Smooth muscle cell (in vitro differentiated cells): Measurements from ENCODE around the gene KCNK17. TPM values are rescaled to one million over a fixed set of nuclear protein-coding genes. Genes with fewer than 3 reads are reported as not detected.

ENCODE experiments used
- DNase-seq: peaks from one replicate; lab custom pipeline; 2025; ENCODE audit not compliant: unreplicated experiment; lab: John Stamatoyannopoulos, UW
- H2AFZ ChIP-seq: fragments of 200-600 bp; sonication (generic); 2 replicates; pipeline ENCODE4 v1.6.0; 2016; ENCODE audit warnings: antibody characterized with exemption, low read depth, mild to moderate bottlenecking
- H3F3A ChIP-seq: fragments of 200-600 bp; sonication (generic); 2 replicates; pipeline ENCODE4 v1.6.0; 2017; ENCODE audit warnings: antibody characterized with exemption, low read depth
- H3K27ac ChIP-seq: fragments of 200-600 bp; sonication (generic); 2 replicates; pipeline ENCODE4 v1.5.1; 2016; ENCODE audit warnings: low read depth, mild to moderate bottlenecking
- H3K27me3 ChIP-seq: fragments of 200-600 bp; sonication (generic); 2 replicates; pipeline ENCODE4 v1.6.1; 2016; ENCODE audit warnings: low read depth, mild to moderate bottlenecking
- H3K36me3 ChIP-seq: fragments of 200-600 bp; sonication (generic); 2 replicates; pipeline ENCODE4 v1.5.1; 2016; ENCODE audit warnings: low read depth
- H3K4me1 ChIP-seq: fragments of 200-600 bp; sonication (generic); 2 replicates; pipeline ENCODE4 v1.5.1; 2016; ENCODE audit warnings: low read depth
- H3K4me2 ChIP-seq: fragments of 200-600 bp; sonication (generic); 2 replicates; pipeline ENCODE4 v1.6.0; 2016; ENCODE audit warnings: mild to moderate bottlenecking
- H3K4me3 ChIP-seq: fragments of 200-600 bp; sonication (generic); 2 replicates; pipeline ENCODE4 v1.5.1; 2016; ENCODE audit warnings: mild to moderate bottlenecking
- H3K79me2 ChIP-seq: fragments of 200-600 bp; sonication (generic); 2 replicates; pipeline ENCODE4 v1.6.0; 2016; ENCODE audit warnings: low read depth, mild to moderate bottlenecking
- H3K9ac ChIP-seq: fragments of 200-600 bp; sonication (generic); 2 replicates; pipeline ENCODE4 v1.6.0; 2016; ENCODE audit warnings: low read depth
- H3K9me3 ChIP-seq: fragments of 200-600 bp; sonication (generic); replicated peaks from 2 replicates; pipeline ENCODE4 v1.5.1; 2016; ENCODE audit warnings: low read depth
- H4K20me1 ChIP-seq: fragments of 200-600 bp; sonication (generic); 2 replicates; pipeline ENCODE4 v1.6.0; 2016; ENCODE audit warnings: low read depth
- WGBS: methylation state at CpG from one replicate; pipeline ENCODE4 v1.1.7; 2016; ENCODE audit warnings: low lambda C conversion rate; 5-methylcytosine and 5-hydroxymethylcytosine counted together
- polyA plus RNA-seq: library from polyadenylated mRNA; unstranded; fragments of >200 nt; fragmentation: Nextera tagmentation; extraction: Ambion mirVana; gene quantifications from 2 replicates; pipeline ENCODE4 v1.2.1, GENCODE V29; 2016
- total RNA-seq: library from RNA; depleted of rRNA; stranded (reverse); fragments of >200 nt; gene quantifications from 2 replicates; pipeline ENCODE4 v1.2.3, GENCODE V29; 2014
- TF ChIP-seq, protein P1 (sequence below): fragments of 200-600 bp; sonication (generic); IDR thresholded peaks from 2 replicates; pipeline ENCODE4 v1.5.1; 2017; ENCODE audit warnings: borderline replicate concordance, mild to moderate bottlenecking, antibody characterized with exemption; ENCODE audit not compliant: insufficient read depth, poor library complexity, severe bottlenecking

The KCNK17 gene
- total and polyA plus RNA-seq, 2 experiments from 2014 or later, result not detected

DNA sequence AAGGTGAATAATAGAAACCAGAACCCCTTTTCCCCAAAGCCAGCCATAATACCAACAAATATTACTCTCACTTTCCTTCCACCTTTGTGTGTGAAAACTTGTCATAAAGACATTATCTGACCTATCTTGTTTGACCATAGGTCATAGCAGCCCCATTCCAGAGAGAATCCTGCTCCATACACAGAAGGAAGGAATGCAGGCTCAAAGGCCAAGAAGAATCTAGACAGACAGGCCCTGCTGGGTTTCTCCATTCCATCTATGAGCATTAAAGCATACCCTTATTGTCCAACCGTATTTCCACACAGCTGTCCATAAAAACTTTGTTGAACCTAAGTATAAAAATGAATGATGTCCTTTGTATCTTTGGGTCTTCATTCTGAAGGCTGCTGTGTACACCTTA, 44.3 kb downstream of the KCNK17 start:
- no peak for DNase-seq
- Histone ChIP-seq H3K27ac (no peak overlapping the region), H3K4me1 (no peaks in the 10 kb centered on the region), H3F3A (no peaks in the 10 kb centered on the region), H3K4me3 (no peak overlapping the region), H3K9me3 (no peaks in the 10 kb centered on the region), H3K79me2 (no peaks in the 10 kb centered on the region), H3K27me3 (no peaks in the 10 kb centered on the region), H3K36me3 (no peaks in the 10 kb centered on the region), H3K9ac (no peak overlapping the region), H3K4me2 (no peak overlapping the region), H2AFZ (no peak overlapping the region), H4K20me1 (no peaks in the 10 kb centered on the region)
- TF ChIP-seq, protein P1, sequence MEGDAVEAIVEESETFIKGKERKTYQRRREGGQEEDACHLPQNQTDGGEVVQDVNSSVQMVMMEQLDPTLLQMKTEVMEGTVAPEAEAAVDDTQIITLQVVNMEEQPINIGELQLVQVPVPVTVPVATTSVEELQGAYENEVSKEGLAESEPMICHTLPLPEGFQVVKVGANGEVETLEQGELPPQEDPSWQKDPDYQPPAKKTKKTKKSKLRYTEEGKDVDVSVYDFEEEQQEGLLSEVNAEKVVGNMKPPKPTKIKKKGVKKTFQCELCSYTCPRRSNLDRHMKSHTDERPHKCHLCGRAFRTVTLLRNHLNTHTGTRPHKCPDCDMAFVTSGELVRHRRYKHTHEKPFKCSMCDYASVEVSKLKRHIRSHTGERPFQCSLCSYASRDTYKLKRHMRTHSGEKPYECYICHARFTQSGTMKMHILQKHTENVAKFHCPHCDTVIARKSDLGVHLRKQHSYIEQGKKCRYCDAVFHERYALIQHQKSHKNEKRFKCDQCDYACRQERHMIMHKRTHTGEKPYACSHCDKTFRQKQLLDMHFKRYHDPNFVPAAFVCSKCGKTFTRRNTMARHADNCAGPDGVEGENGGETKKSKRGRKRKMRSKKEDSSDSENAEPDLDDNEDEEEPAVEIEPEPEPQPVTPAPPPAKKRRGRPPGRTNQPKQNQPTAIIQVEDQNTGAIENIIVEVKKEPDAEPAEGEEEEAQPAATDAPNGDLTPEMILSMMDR, result no peak
- 74% methylated on average over 1 of the region's 1 CpG for WGBS

DNA sequence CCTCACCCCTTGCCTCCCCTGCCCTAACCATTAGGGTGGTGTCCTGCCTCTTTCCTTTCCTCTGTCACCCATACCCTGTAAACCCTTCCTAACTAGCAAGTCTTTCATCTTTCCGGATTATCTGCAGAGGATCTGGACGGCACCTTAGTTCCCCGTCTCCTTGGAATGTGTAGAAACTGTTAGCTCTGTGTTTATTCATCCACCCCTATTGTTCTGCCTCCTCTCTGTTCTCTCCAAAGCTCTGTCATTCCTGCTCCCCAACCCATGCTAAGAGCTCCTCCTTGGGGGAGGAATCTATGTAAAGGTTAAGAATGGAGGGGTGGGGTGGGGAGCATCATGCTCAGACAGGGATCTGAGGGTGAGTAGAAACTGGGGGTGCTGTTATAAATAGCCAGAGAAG, 45.5 kb downstream of the KCNK17 start:
- no peaks in the 10 kb centered on the region for H3K9me3 ChIP-seq
- DNase-seq, result no peak
- H3K4me3 ChIP-seq, result no peak overlapping the region
- no peak overlapping the region for H2AFZ ChIP-seq
- H3K27ac ChIP-seq, result no peak overlapping the region
- TF ChIP-seq, protein P1, result no peak
- H3F3A ChIP-seq, result peaks cover under 1% of the 10 kb centered on the region
- 37% methylated on average over 3 of the region's 3 CpGs for WGBS
- no peaks in the 10 kb centered on the region for H3K79me2 ChIP-seq
- H3K27me3 ChIP-seq, result no peaks in the 10 kb centered on the region
- H3K9ac ChIP-seq, result no peak overlapping the region
- H3K36me3 ChIP-seq, result no peaks in the 10 kb centered on the region
- H3K4me2 ChIP-seq, result no peak overlapping the region
- H4K20me1 ChIP-seq, result no peaks in the 10 kb centered on the region
- H3K4me1 ChIP-seq, result no peaks in the 10 kb centered on the region

DNA sequence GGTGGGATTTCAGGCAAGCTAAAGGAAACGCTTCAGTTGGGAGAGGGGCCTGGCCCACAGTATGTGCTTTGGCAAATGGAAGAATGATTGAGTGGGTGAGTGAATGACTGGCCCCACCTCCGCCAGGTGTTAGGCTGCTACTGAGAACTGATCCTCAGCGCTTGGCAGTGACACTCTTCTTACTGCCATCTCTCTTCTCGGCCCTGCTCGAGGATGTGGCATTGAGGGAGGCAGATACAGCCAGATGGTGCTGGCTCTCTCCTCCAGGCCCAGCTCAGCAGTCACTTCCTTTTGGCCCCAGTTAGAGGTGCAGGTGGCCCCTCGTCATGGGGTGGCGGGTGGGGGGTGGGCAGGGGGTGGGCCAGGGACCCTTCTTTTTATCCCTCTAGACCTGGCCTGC, 46.0 kb downstream of the KCNK17 start:
- H3K9me3 ChIP-seq, result no peaks in the 10 kb centered on the region
- H3K9ac ChIP-seq, result no peak overlapping the region
- H3K36me3 ChIP-seq, result no peaks in the 10 kb centered on the region
- H2AFZ ChIP-seq, result no peak overlapping the region
- H3K27ac ChIP-seq, result no peak overlapping the region
- no peaks in the 10 kb centered on the region for H3K27me3 ChIP-seq
- TF ChIP-seq, protein P1, result no peak
- WGBS, result 92% methylated on average over 7 of the region's 7 CpGs
- H3F3A ChIP-seq, result peaks cover 5% of the 10 kb centered on the region
- no peak overlapping the region for H3K4me3 ChIP-seq
- no peaks in the 10 kb centered on the region for H3K79me2 ChIP-seq
- no peak for DNase-seq
- no peaks in the 10 kb centered on the region for H4K20me1 ChIP-seq
- H3K4me2 ChIP-seq, result no peak overlapping the region
- H3K4me1 ChIP-seq, result peaks cover 4% of the 10 kb centered on the region

DNA sequence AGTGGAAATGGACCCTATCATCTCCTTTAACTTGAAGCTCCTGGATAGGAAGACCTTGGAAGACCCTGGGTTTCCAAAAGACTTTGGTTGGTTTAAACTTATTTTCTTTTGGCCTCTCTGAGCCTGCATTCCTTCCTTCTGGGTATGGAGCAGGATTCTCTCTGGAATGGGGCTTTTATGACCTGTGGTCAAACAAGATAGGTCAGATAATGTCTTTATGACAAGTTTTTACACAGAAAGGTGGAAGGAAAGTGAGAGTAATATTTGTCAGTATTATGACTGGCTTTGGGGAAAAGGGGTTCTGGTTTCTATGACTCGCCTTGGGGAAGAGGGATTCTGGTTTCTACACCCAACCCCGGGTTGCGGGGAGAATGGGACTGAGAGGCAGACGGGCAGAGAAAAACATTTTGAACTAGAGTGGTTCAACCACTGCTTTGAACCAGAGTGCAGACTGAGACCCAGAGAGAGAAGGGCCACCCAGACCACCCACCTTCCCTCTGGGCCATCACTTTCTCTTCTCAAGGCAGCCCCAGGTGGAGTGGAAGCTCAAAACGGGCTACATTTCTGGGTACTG, 47.4 kb downstream of the KCNK17 start:
- Histone ChIP-seq H3K27me3 (no peaks in the 10 kb centered on the region), H3K27ac (no peak overlapping the region), H3K4me2 (no peak overlapping the region), H3K4me3 (no peak overlapping the region), H3K9ac (no peak overlapping the region), H3K36me3 (no peaks in the 10 kb centered on the region), H3F3A (peaks cover 5% of the 10 kb centered on the region), H3K4me1 (peaks cover 4% of the 10 kb centered on the region), H3K79me2 (no peaks in the 10 kb centered on the region), H3K9me3 (no peaks in the 10 kb centered on the region), H4K20me1 (no peaks in the 10 kb centered on the region), H2AFZ (no peak overlapping the region)
- DNase-seq, result no peak
- TF ChIP-seq, protein P1, result no peak
- 56% methylated on average over 5 of the region's 5 CpGs for WGBS
